Lower leg skin (tissue), 4 donors: ENCODE results near the gene RAD18. TPM values are rescaled to one million over a fixed set of nuclear protein-coding genes. Genes with fewer than 3 reads are reported as not detected.
A peak's percentile ranks its signal among the peaks of the same experiment; 100 is the strongest.

Experiments used
- DNase-seq, 2 donors: peaks; one replicate each; pipeline ENCODE4 v3.0.0-alpha.2; 2019; ENCODE audit warnings: low spot score in 2 of 2
- H3K4me3 ChIP-seq: fragments of 200-600 bp; sonication (generic); 2 replicates; pipeline ENCODE4 v1.5.1; 2017; ENCODE audit warnings: mild to moderate bottlenecking, low read depth; ENCODE audit not compliant: poor library complexity, severe bottlenecking
- CTCF ChIP-seq, 3 donors: fragments of 450-650 bp; IDR thresholded peaks; one replicate each; pipeline ENCODE4 v1.5.1; 2016; ENCODE audit warnings: antibody characterized with exemption in 3 of 3, mild to moderate bottlenecking in 3 of 3, moderate library complexity in 2 of 3
- POLR2A ChIP-seq, 2 donors: fragments of 450-650 bp; IDR thresholded peaks; one replicate each; pipeline ENCODE4 v1.6.1; 2016 to 2017; ENCODE audit warnings: antibody characterized with exemption in 2 of 2, mild to moderate bottlenecking in 1 of 2, moderate library complexity in 1 of 2
- WGBS, 2 donors: methylation state at CpG; one replicate each; pipeline ENCODE4 v1.1.5; 2018; 5-methylcytosine and 5-hydroxymethylcytosine counted together
- intact Hi-C: fragments of 100-400 bp; cut with DNase I; formaldehyde crosslinking; loops from one replicate; pipeline ENCODE4 v1.15.0; 2023; ENCODE audit warnings: low total_unique reads
- total RNA-seq, 4 donors: library from RNA; depleted of rRNA; stranded (reverse); fragments of >200 nt; gene quantifications; one replicate each; pipeline ENCODE4 v1.1.0, GENCODE V29; 2016

The RAD18 gene
- total RNA-seq = 10 to 100 TPM in 2 of 4 donors, 1 to 10 TPM in 2; 6.5 to 14.7 (median 9.2) TPM

GRCh38 chr3:8963137-8963853 is at the start of gene RAD18:
TSS of gene RAD18 (minus strand) at chr3:8963472. CDS start at chr3:8963385, 87 bp downstream.
- peak; percentile 86 to 98 for DNase-seq
- 1% methylated on average over 33 to 45 of the region's 45 CpGs for WGBS, 2 donors
- intact Hi-C loops = no loop called here
- TF ChIP-seq POLR2A (IDR thresholded peaks at IDR 0.05) (no peak), CTCF (IDR thresholded peaks at IDR 0.05) (no peak)
- peak within 1 kb of the TSS; percentile 79 for H3K4me3 ChIP-seq

- no peak for DNase-seq
- H3K4me3 ChIP-seq = no peak overlapping the region
- intact Hi-C loops = no loop called here
- TF ChIP-seq POLR2A (IDR thresholded peaks at IDR 0.05) = no peak
- no peak for TF ChIP-seq CTCF (IDR thresholded peaks at IDR 0.05)
- WGBS, 2 donors = 96 to 100% methylated on average over 2 of the region's 2 CpGs
These were observed 49.2 kb upstream of the RAD18 start for GRCh38 chr3:9012521-9012920.

- TF ChIP-seq CTCF (IDR thresholded peaks at IDR 0.05) = no peak
- TF ChIP-seq POLR2A (IDR thresholded peaks at IDR 0.05) = no peak
- intact Hi-C loops = no loop called here
- 97 to 98% methylated on average over 11 of the region's 11 CpGs for WGBS, 2 donors
- no peak overlapping the region for H3K4me3 ChIP-seq
- no peak for DNase-seq
These were observed 46.8 kb upstream of the RAD18 start for GRCh38 chr3:9009976-9010545.

- H3K4me3 ChIP-seq = no peak overlapping the region
- intact Hi-C loops = no loop called here
- TF ChIP-seq POLR2A (IDR thresholded peaks at IDR 0.05) (no peak), CTCF (IDR thresholded peaks at IDR 0.05) (no peak)
- DNase-seq = no peak
- WGBS, 2 donors = 63 to 68% methylated on average over 6 of the region's 6 CpGs
These were observed 45.4 kb upstream of the RAD18 start for GRCh38 chr3:9008550-9009255.

- DNase-seq = no peak
- TF ChIP-seq CTCF (IDR thresholded peaks at IDR 0.05) (no peak), POLR2A (IDR thresholded peaks at IDR 0.05) (no peak)
- 71 to 83% methylated on average over 2 of the region's 2 CpGs for WGBS, 2 donors
- H3K4me3 ChIP-seq = no peak overlapping the region
- intact Hi-C loops = no loop called here
These were observed 44.7 kb upstream of the RAD18 start for GRCh38 chr3:9007928-9008327.
